Psoas muscle (tissue), 8 donors: ENCODE measurements around the gene DNAJA1. TPM values are rescaled to one million over a fixed set of nuclear protein-coding genes. Genes with fewer than 3 reads are reported as not detected.

ENCODE experiments used
- ATAC-seq, 4 donors: fragments of 200-7000 bp; cut with Tn5 transposase; one replicate each; pipeline ENCODE4 v1.9.1; 2020; ENCODE audit warnings: moderate library complexity in 3 of 4, mild to moderate bottlenecking in 2 of 4
- DNase-seq, 2 donors: peaks; one replicate each; pipeline ENCODE4 v3.0.0-alpha.2; 2020
- H3K27ac ChIP-seq: fragments of 200-600 bp; one replicate; pipeline ENCODE4 v1.8.0; 2022
- H3K27me3 ChIP-seq, 3 donors: fragments of 200-600 bp in 1 of 3; one replicate each; pipeline versions ENCODE4 v1.6.1 to v1.8.0; 2013 to 2022; ENCODE audit warnings: low read length in 2 of 3, mild to moderate bottlenecking in 2 of 3, moderate library complexity in 1 of 3; ENCODE audit not compliant: insufficient read depth in 3 of 3
- H3K36me3 ChIP-seq, 2 donors: fragments of 200-600 bp in 1 of 2; one replicate each; pipeline versions ENCODE4 v1.6.1 to v1.8.0; 2013 to 2022; ENCODE audit warnings: low read depth in 1 of 2, mild to moderate bottlenecking in 1 of 2, moderate library complexity in 1 of 2; ENCODE audit not compliant: insufficient read depth in 1 of 2
- H3K4me1 ChIP-seq: fragments of 200-600 bp; one replicate; pipeline ENCODE4 v1.8.0; 2022
- H3K4me3 ChIP-seq: fragments of 200-600 bp; one replicate; pipeline ENCODE4 v1.8.0; 2022; ENCODE audit warnings: mild to moderate bottlenecking
- H3K9me3 ChIP-seq: fragments of 200-600 bp; one replicate; pipeline ENCODE4 v1.8.0; 2022
- CTCF ChIP-seq: fragments of 200-600 bp; IDR thresholded peaks from one replicate; pipeline ENCODE4 v1.8.0; 2022; ENCODE audit warnings: antibody characterized with exemption
- WGBS, 3 donors: extraction: QIAGEN DNeasy Blood & Tissue Kit; methylation state at CpG; one replicate each; pipeline versions ENCODE4 v1.1.6 to v1.1.7; 2013; 5-methylcytosine and 5-hydroxymethylcytosine counted together
- intact Hi-C, 2 donors: fragments of 100-400 bp; cut with DNase I; formaldehyde crosslinking; loops; one replicate each; pipeline versions ENCODE4 v1.11.0 to v1.14.2; 2022
- polyA plus RNA-seq, 3 donors: library from polyadenylated mRNA; stranded (reverse); fragments of 200-250 nt; gene quantifications; one replicate each; pipeline ENCODE4 v1.2.3, GENCODE V29; 2013
- total RNA-seq, 4 donors: library from RNA; stranded (reverse); fragmentation: NEBNext Ultra II Directional in 2 of 4; extraction: Animal tissue kit (Norgen Biotek cat#: 25700) in 2 of 4; gene quantifications; one replicate each; pipeline versions ENCODE4 v1.2.1 to v1.2.4, GENCODE V29; 2021 to 2023
- donor health status: healthy with polysubstance abuse.
- donor health status: DM: no; HTN: no; CAD: no; lungs with moderate emphysema.
- donor health status: Bipolar disorder and iron deficiency.
- donor health status: healthy.
- donor health status: DM: yes; HTN: yes; CAD: no.
- donor health status: DM: no; HTN: no; CAD: no.
- donor health status: DM: no; HTN: no; CAD: no.
- donor health status: DM: yes; HTN: yes; CAD: no.

The DNAJA1 gene
- total and polyA plus RNA-seq, 7 donors, result 41.7 to 135 (median 68.4) TPM

- no peak for DNase-seq
- no peak overlapping the region for H3K4me3 ChIP-seq
- H3K9me3 ChIP-seq, result no peaks in the 10 kb centered on the region
- 83 to 90% (median 84%) methylated on average over 6 of the region's 6 CpGs for WGBS, 3 donors
- ATAC-seq, result no peak
- H3K27me3 ChIP-seq, result no peaks in the 10 kb centered on the region
- no peaks in the 10 kb centered on the region for H3K4me1 ChIP-seq
- no peak for TF ChIP-seq CTCF
- intact Hi-C loops, result no loop called here
- peaks cover 0 to 5% of the 10 kb centered on the region in 2 donors for H3K36me3 ChIP-seq
- H3K27ac ChIP-seq, result no peak overlapping the region
Observed at GRCh38 chr9:33017283-33018041, 7.6 kb upstream of the DNAJA1 start.

- TF ChIP-seq CTCF, result no peak
- H3K27me3 ChIP-seq, result no peaks in the 10 kb centered on the region
- H3K4me3 ChIP-seq, result no peak overlapping the region
- 85 to 90% (median 87%) methylated on average over 25 of the region's 25 CpGs for WGBS, 3 donors
- ATAC-seq (no peak), DNase-seq (no peak)
- H3K4me1 ChIP-seq, result peaks cover 9% of the 10 kb centered on the region
- intact Hi-C loops, result no loop called here
- peaks cover 0 to 5% of the 10 kb centered on the region in 2 donors for H3K36me3 ChIP-seq
- no peak overlapping the region for H3K27ac ChIP-seq
- H3K9me3 ChIP-seq, result no peaks in the 10 kb centered on the region
Observed at GRCh38 chr9:33019797-33020196, 5.3 kb upstream of the DNAJA1 start.

- Histone ChIP-seq H3K27ac (no peak overlapping the region), H3K4me1 (peaks cover 18% of the 10 kb centered on the region), H3K4me3 (no peak overlapping the region), H3K36me3 (peaks cover 1 to 14% of the 10 kb centered on the region in 2 donors), H3K27me3 (no peaks in the 10 kb centered on the region), H3K9me3 (no peaks in the 10 kb centered on the region)
- 87 to 96% (median 93%) methylated on average over 3 of the region's 3 CpGs for WGBS, 3 donors
- intact Hi-C loops, result no loop called here
- no peak for ATAC-seq
- DNase-seq, result no peak
- TF ChIP-seq CTCF, result no peak
Observed at GRCh38 chr9:33022303-33022702, 2.8 kb upstream of the DNAJA1 start.

GRCh38 chr9:33022755-33023154 lies 2.3 kb upstream of the DNAJA1 start:
- no peaks in the 10 kb centered on the region for H3K9me3 ChIP-seq
- WGBS, 3 donors, result 86 to 88% (median 87%) methylated on average over 7 of the region's 7 CpGs
- ATAC-seq (no peak), DNase-seq (no peak)
- no peak overlapping the region for H3K27ac ChIP-seq
- H3K36me3 ChIP-seq, result peaks cover 3 to 19% of the 10 kb centered on the region in 2 donors
- no peak for TF ChIP-seq CTCF
- no peaks in the 10 kb centered on the region for H3K27me3 ChIP-seq
- peaks cover 19% of the 10 kb centered on the region for H3K4me1 ChIP-seq
- intact Hi-C loops, result no loop called here
- H3K4me3 ChIP-seq, result no peak overlapping the region

GRCh38 chr9:33023661-33024060 lies 1.4 kb upstream of the DNAJA1 start:
- intact Hi-C loops, result no loop called here

More at GRCh38 chr9:33023661-33024060, 1.4 kb upstream of the DNAJA1 start:
- Histone ChIP-seq H3K9me3 (no peaks in the 10 kb centered on the region), H3K36me3 (peaks cover 3 to 27% of the 10 kb centered on the region in 2 donors), H3K4me1 (peaks cover 28% of the 10 kb centered on the region), H3K4me3 (peak overlapping the region; percentile 97), H3K27ac (peak overlapping the region; percentile 96), H3K27me3 (no peaks in the 10 kb centered on the region)
- ATAC-seq (no peak), DNase-seq (no peak)
- no peak for TF ChIP-seq CTCF
- 90 to 92% (median 92%) methylated on average over 4 of the region's 4 CpGs for WGBS, 3 donors
